ENCODE data around the gene TEX264. TPM values are rescaled to one million over a fixed set of nuclear protein-coding genes. Genes with fewer than 3 reads are reported as not detected.

The TEX264 gene
- total RNA-seq, 1 donor from 2014 or later: 28.2 TPM

GRCh38 chr3:51675201-51675611 is 4.2 kb downstream of the TEX264 start:
- H3K9me3 Mint-ChIP-seq (ENCODE audit: unreplicated experiment): no peaks in the 10 kb centered on the region
- Histone ChIP-seq H3K36me3 (ENCODE audit: insufficient read depth, low read length) (no peaks in the 10 kb centered on the region), H3K79me2 (ENCODE audit: insufficient read depth, low read length) (peaks cover 13% of the 10 kb centered on the region), H3K27ac (ENCODE audit: low read depth, low read length) (no peak overlapping the region), H3K4me2 (ENCODE audit: low read length) (peak overlapping the region; percentile 28), H3K4me1 (ENCODE audit: insufficient read depth, low read length) (peaks cover 22% of the 10 kb centered on the region), H2AFZ (ENCODE audit: low read depth, low read length) (no peak overlapping the region), H4K20me1 (ENCODE audit: insufficient read depth, low read length) (peaks cover 72% of the 10 kb centered on the region), H3K9ac (ENCODE audit: low read length) (no peak overlapping the region), H3K9me3 (ENCODE audit: insufficient read depth, low read depth, low read length) (no peaks in the 10 kb centered on the region), H3K27me3 (ENCODE audit: insufficient read depth, low read length) (no peaks in the 10 kb centered on the region), H3K4me3 (ENCODE audit: insufficient read depth, low read depth, low read length) (no peak overlapping the region)
- H3K4me3 Mint-ChIP-seq (ENCODE audit: unreplicated experiment): no peak overlapping the region
- peaks cover 2% of the 10 kb centered on the region for H3K36me3 Mint-ChIP-seq (ENCODE audit: low read depth, unreplicated experiment)
- DNase-seq (ENCODE audit: low read depth): peak; percentile 45
- no peak overlapping the region for H3K27ac Mint-ChIP-seq (ENCODE audit: unreplicated experiment)
- peaks cover 14% of the 10 kb centered on the region for H3K4me1 Mint-ChIP-seq (ENCODE audit: low read depth, unreplicated experiment)
- TF ChIP-seq CTCF (IDR thresholded peaks at IDR 0.05; ENCODE audit: insufficient read depth, low read depth, low read length): no peak
- TF ChIP-seq EZH2 (IDR thresholded peaks at IDR 0.05; ENCODE audit: insufficient read depth, low read length): no peak
- FAIRE-seq: no peak
- H3K27me3 Mint-ChIP-seq (ENCODE audit: low read depth, unreplicated experiment): no peaks in the 10 kb centered on the region

DNA sequence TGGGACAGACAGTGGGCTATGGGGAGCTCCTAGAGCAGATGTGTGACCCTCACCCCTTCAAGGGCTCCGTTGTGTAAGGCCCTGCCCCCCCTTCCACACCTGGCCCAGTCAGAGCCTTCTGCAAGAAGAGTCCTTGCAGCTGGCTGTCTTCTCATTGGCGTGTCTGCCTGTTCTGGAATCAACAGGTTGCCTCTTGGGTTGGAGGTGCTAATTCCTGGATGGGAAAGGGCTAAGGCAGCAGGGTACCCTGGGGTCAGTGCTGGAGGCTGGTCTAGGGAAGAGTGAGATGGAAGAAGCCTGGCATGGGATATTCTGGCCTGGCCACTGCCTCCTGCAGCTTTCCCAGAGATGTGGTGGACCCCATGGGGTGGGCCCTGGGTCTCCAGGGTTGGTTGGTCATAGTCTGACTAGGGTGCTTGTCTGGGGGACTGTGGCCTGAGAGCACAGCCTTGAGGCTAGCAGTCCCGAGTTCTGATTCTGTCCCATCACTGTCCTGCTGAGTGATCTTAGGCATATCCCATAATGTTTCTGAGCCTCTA is 5.1 kb downstream of the TEX264 start:
- peaks cover 19% of the 10 kb centered on the region for H3K4me1 Mint-ChIP-seq (ENCODE audit: low read depth, unreplicated experiment)
- FAIRE-seq: no peak
- H3K4me3 ChIP-seq (ENCODE audit: insufficient read depth, low read depth, low read length): no peak overlapping the region

More for the DNA sequence above, 5.1 kb downstream of the TEX264 start:
- Histone ChIP-seq H4K20me1 (ENCODE audit: insufficient read depth, low read length) (peaks cover 73% of the 10 kb centered on the region), H3K27ac (ENCODE audit: low read depth, low read length) (no peak overlapping the region), H3K9me3 (ENCODE audit: insufficient read depth, low read depth, low read length) (no peaks in the 10 kb centered on the region), H3K4me1 (ENCODE audit: insufficient read depth, low read length) (peaks cover 20% of the 10 kb centered on the region), H3K27me3 (ENCODE audit: insufficient read depth, low read length) (no peaks in the 10 kb centered on the region), H3K79me2 (ENCODE audit: insufficient read depth, low read length) (peaks cover 13% of the 10 kb centered on the region), H2AFZ (ENCODE audit: low read depth, low read length) (no peak overlapping the region), H3K36me3 (ENCODE audit: insufficient read depth, low read length) (no peaks in the 10 kb centered on the region), H3K4me2 (ENCODE audit: low read length) (no peak overlapping the region), H3K9ac (ENCODE audit: low read length) (no peak overlapping the region)
- TF ChIP-seq CTCF (IDR thresholded peaks at IDR 0.05; ENCODE audit: insufficient read depth, low read depth, low read length) (no peak), EZH2 (IDR thresholded peaks at IDR 0.05; ENCODE audit: insufficient read depth, low read length) (no peak)
- H3K9me3 Mint-ChIP-seq (ENCODE audit: unreplicated experiment): no peaks in the 10 kb centered on the region
- no peaks in the 10 kb centered on the region for H3K27me3 Mint-ChIP-seq (ENCODE audit: low read depth, unreplicated experiment)
- H3K4me3 Mint-ChIP-seq (ENCODE audit: unreplicated experiment): peak overlapping the region; percentile 23
- no peak overlapping the region for H3K27ac Mint-ChIP-seq (ENCODE audit: unreplicated experiment)
- no peak for DNase-seq (ENCODE audit: low read depth)
- H3K36me3 Mint-ChIP-seq (ENCODE audit: low read depth, unreplicated experiment): peaks cover 2% of the 10 kb centered on the region
